GM21360 (cell line): Measurements from ENCODE around the gene TSPAN5.

Source experiments
- ATAC-seq: cut with Tn5 transposase; IDR thresholded peaks from one replicate; pipeline ENCODE4 v1.9.1; 2021; ENCODE audit warnings: mild to moderate bottlenecking, moderate library complexity; ENCODE audit not compliant: unreplicated experiment

TSPAN5 gene

GRCh38 chr4:98646422-98646821 lies 12.0 kb downstream of the TSPAN5 start:
- no peak for ATAC-seq

GRCh38 chr4:98645527-98645926 lies 12.9 kb downstream of the TSPAN5 start:
- no peak for ATAC-seq

- ATAC-seq, result no peak
These were observed 14.7 kb downstream of the TSPAN5 start for GRCh38 chr4:98643755-98644154.

GRCh38 chr4:98642991-98643426 lies 15.4 kb downstream of the TSPAN5 start:
- ATAC-seq, result no peak

GRCh38 chr4:98641906-98642668 lies 16.3 kb downstream of the TSPAN5 start:
- no peak for ATAC-seq

- no peak for ATAC-seq
These were observed 17.0 kb downstream of the TSPAN5 start for GRCh38 chr4:98641376-98641775.

- ATAC-seq, result peak; percentile 75
These were observed 18.9 kb downstream of the TSPAN5 start for GRCh38 chr4:98639523-98639922.

- no peak for ATAC-seq
These were observed 19.3 kb downstream of the TSPAN5 start for GRCh38 chr4:98639108-98639507.

GRCh38 chr4:98638661-98639060 lies 19.8 kb downstream of the TSPAN5 start:
- ATAC-seq, result no peak

- no peak for ATAC-seq
These were observed 24.4 kb downstream of the TSPAN5 start for GRCh38 chr4:98634061-98634460.

- no peak for ATAC-seq
These were observed 25.3 kb downstream of the TSPAN5 start for GRCh38 chr4:98633159-98633558.

GRCh38 chr4:98632258-98632657 lies 26.2 kb downstream of the TSPAN5 start:
- no peak for ATAC-seq

GRCh38 chr4:98631506-98631905 lies 26.9 kb downstream of the TSPAN5 start:
- no peak for ATAC-seq

- ATAC-seq, result no peak
These were observed 27.5 kb downstream of the TSPAN5 start for GRCh38 chr4:98630737-98631454.

- ATAC-seq, result no peak
These were observed 30.7 kb downstream of the TSPAN5 start for GRCh38 chr4:98627531-98628257.

GRCh38 chr4:98626350-98626749 lies 32.1 kb downstream of the TSPAN5 start:
- no peak for ATAC-seq

GRCh38 chr4:98625920-98626319 lies 32.5 kb downstream of the TSPAN5 start:
- ATAC-seq, result no peak

GRCh38 chr4:98625399-98625798 lies 33.0 kb downstream of the TSPAN5 start:
- no peak for ATAC-seq

GRCh38 chr4:98624642-98625041 lies 33.8 kb downstream of the TSPAN5 start:
- no peak for ATAC-seq

- ATAC-seq, result no peak
These were observed 34.3 kb downstream of the TSPAN5 start for GRCh38 chr4:98624144-98624543.

GRCh38 chr4:98623126-98623802 lies 35.1 kb downstream of the TSPAN5 start:
- no peak for ATAC-seq
